Right cardiac atrium (tissue), 5 donors: ENCODE data around the gene AGAP2. TPM values are rescaled to one million over a fixed set of nuclear protein-coding genes. Genes with fewer than 3 reads are reported as not detected.
A peak's percentile ranks its signal among the peaks of the same experiment; 100 is the strongest.

Experiments used
- ATAC-seq, 2 donors: fragments of 200-7000 bp; cut with Tn5 transposase; one replicate each; pipeline versions ENCODE4 v1.8.0 to v1.9.1; 2020; ENCODE audit warnings: moderate library complexity in 2 of 2, mild to moderate bottlenecking in 1 of 2
- DNase-seq, 3 donors: peaks; one replicate each; pipeline ENCODE4 v3.0.0-alpha.2; 2020
- H3K27ac ChIP-seq: one replicate; pipeline ENCODE4 v1.5.1; 2013; ENCODE audit warnings: mild to moderate bottlenecking, low read length, control low read depth, moderate library complexity
- H3K27me3 ChIP-seq: one replicate; pipeline ENCODE4 v1.6.1; 2013; ENCODE audit not compliant: control insufficient read depth, insufficient read depth
- H3K4me1 ChIP-seq: one replicate; pipeline ENCODE4 v1.6.1; 2013; ENCODE audit warnings: low read length; ENCODE audit not compliant: control insufficient read depth, insufficient read depth
- H3K4me3 ChIP-seq: one replicate; pipeline ENCODE4 v1.5.1; 2013; ENCODE audit warnings: low read length, control low read depth
- H3K9me3 ChIP-seq: one replicate; pipeline ENCODE4 v1.6.1; 2013; ENCODE audit warnings: low read length; ENCODE audit not compliant: control insufficient read depth
- WGBS: extraction: QIAGEN DNeasy Blood & Tissue Kit; methylation state at CpG from one replicate; pipeline ENCODE4 v1.1.7; 2013; 5-methylcytosine and 5-hydroxymethylcytosine counted together
- intact Hi-C, 4 donors: fragments of 100-400 bp; cut with DNase I; formaldehyde crosslinking; loops; one replicate each; pipeline versions ENCODE4 v1.11.0 to v1.14.0; 2022 to 2023
- polyA plus RNA-seq: library from polyadenylated mRNA; stranded (reverse); fragments of 200-250 nt; gene quantifications from one replicate; pipeline ENCODE4 v1.2.3, GENCODE V29; 2013
- total RNA-seq, 4 donors: library from RNA; stranded (reverse); fragmentation: NEBNext Ultra II Directional; extraction: Animal tissue kit (Norgen Biotek cat#: 25700); gene quantifications; one replicate each; pipeline ENCODE4 v1.2.1, GENCODE V29; 2021
- donor health status: healthy with polysubstance abuse.
- donor health status: DM: no; HTN: yes; CAD: no.
- donor health status: DM: no; HTN: no; CAD: no.
- donor health status: DM: no; HTN: yes; CAD: no; lungs with severe emphysema.
- donor health status: DM: yes; HTN: yes; CAD: no.

AGAP2 gene
- total and polyA plus RNA-seq, 5 donors, result 0.53 to 1.7 (median 0.74) TPM

GRCh38 chr12:57741844-57742738 is 3.5 kb upstream of the AGAP2 start:
- Histone ChIP-seq H3K4me1 (peaks cover 6% of the 10 kb centered on the region), H3K4me3 (no peak overlapping the region), H3K27me3 (no peaks in the 10 kb centered on the region), H3K27ac (no peak overlapping the region), H3K9me3 (no peaks in the 10 kb centered on the region)
- 47% methylated on average over 14 of the region's 14 CpGs for WGBS
- ATAC-seq (no peak), DNase-seq (peak in 2 of 3 donors; percentile 65 to 70)
- intact Hi-C loops, result no loop called here

- H3K4me1 ChIP-seq, result peaks cover 7% of the 10 kb centered on the region
Observed at GRCh38 chr12:57741413-57741789, 2.9 kb upstream of the AGAP2 start.

GRCh38 chr12:57740656-57741412 is 2.3 kb upstream of the AGAP2 start:
- H3K4me1 ChIP-seq, result peaks cover 13% of the 10 kb centered on the region
- ATAC-seq (no peak), DNase-seq (no peak)
- intact Hi-C loops, result no loop called here
- WGBS, result 48% methylated on average over 5 of the region's 5 CpGs
- no peak overlapping the region for H3K4me3 ChIP-seq
- no peaks in the 10 kb centered on the region for H3K27me3 ChIP-seq
- no peak overlapping the region for H3K27ac ChIP-seq
- no peaks in the 10 kb centered on the region for H3K9me3 ChIP-seq

More at GRCh38 chr12:57741413-57741789, 2.9 kb upstream of the AGAP2 start:
- H3K27me3 ChIP-seq, result no peaks in the 10 kb centered on the region
- no peaks in the 10 kb centered on the region for H3K9me3 ChIP-seq
- intact Hi-C loops, result no loop called here
- 78% methylated on average over 1 of the region's 1 CpG for WGBS
- no peak overlapping the region for H3K27ac ChIP-seq
- H3K4me3 ChIP-seq, result no peak overlapping the region
- ATAC-seq, result no peak
- DNase-seq, result no peak

- ATAC-seq (no peak), DNase-seq (no peak)
- Histone ChIP-seq H3K9me3 (no peaks in the 10 kb centered on the region), H3K27me3 (no peaks in the 10 kb centered on the region), H3K4me3 (no peak overlapping the region), H3K27ac (no peak overlapping the region), H3K4me1 (peaks cover 13% of the 10 kb centered on the region)
- 42% methylated on average over 10 of the region's 10 CpGs for WGBS
- intact Hi-C loops, result no loop called here
Observed at GRCh38 chr12:57739914-57740538, 1.5 kb upstream of the AGAP2 start.

GRCh38 chr12:57739387-57739786 is 845 bp upstream of the AGAP2 start:
- no peak overlapping the region for H3K27ac ChIP-seq
- WGBS, result 24% methylated on average over 7 of the region's 7 CpGs
- DNase-seq, result no peak
- no peak for ATAC-seq
- peaks cover 13% of the 10 kb centered on the region for H3K4me1 ChIP-seq
- intact Hi-C loops, result no loop called here
- no peak overlapping the region for H3K4me3 ChIP-seq
- H3K27me3 ChIP-seq, result no peaks in the 10 kb centered on the region
- H3K9me3 ChIP-seq, result no peaks in the 10 kb centered on the region

GRCh38 chr12:57737467-57738460 is 778 bp downstream of the AGAP2 start:
- intact Hi-C loops, result no loop called here
- WGBS, result 14% methylated on average over 110 of the region's 110 CpGs
- Histone ChIP-seq H3K4me3 (peak overlapping the region; percentile 40), H3K9me3 (no peaks in the 10 kb centered on the region), H3K4me1 (peaks cover 11% of the 10 kb centered on the region), H3K27me3 (no peaks in the 10 kb centered on the region), H3K27ac (no peak overlapping the region)
- ATAC-seq (peak in 1 of 2 donors; percentile 7), DNase-seq (peak in 2 of 3 donors; percentile 60 to 71)

- intact Hi-C loops, result no loop called here
- DNase-seq (no peak), ATAC-seq (no peak)
- H3K27me3 ChIP-seq, result no peaks in the 10 kb centered on the region
- no peaks in the 10 kb centered on the region for H3K9me3 ChIP-seq
- peaks cover 11% of the 10 kb centered on the region for H3K4me1 ChIP-seq
- 15% methylated on average over 31 of the region's 31 CpGs for whole genome bisulfite sequencing
- H3K4me3 ChIP-seq, result peak overlapping the region; percentile 40
- H3K27ac ChIP-seq, result no peak overlapping the region
Observed at GRCh38 chr12:57736741-57737466, 1.6 kb downstream of the AGAP2 start.

GRCh38 chr12:57735952-57736740 is 2.4 kb downstream of the AGAP2 start:
- no peaks in the 10 kb centered on the region for H3K9me3 ChIP-seq
- ATAC-seq, result peak in 1 of 2 donors; percentile 21
- 16% methylated on average over 49 of the region's 49 CpGs for WGBS
- intact Hi-C loops, result no loop called here
- peak in 1 of 3 donors; percentile 71 for DNase-seq
- peak overlapping the region; percentile 13 for H3K4me3 ChIP-seq
- H3K27me3 ChIP-seq, result no peaks in the 10 kb centered on the region
- H3K27ac ChIP-seq, result no peak overlapping the region
- peaks cover 11% of the 10 kb centered on the region for H3K4me1 ChIP-seq

GRCh38 chr12:57735198-57735855 is 3.2 kb downstream of the AGAP2 start:
- intact Hi-C loops, result no loop called here
- WGBS, result 23% methylated on average over 8 of the region's 8 CpGs
- Histone ChIP-seq H3K9me3 (no peaks in the 10 kb centered on the region), H3K27me3 (no peaks in the 10 kb centered on the region), H3K4me1 (peaks cover 11% of the 10 kb centered on the region), H3K27ac (no peak overlapping the region), H3K4me3 (peak overlapping the region; percentile 13)
- ATAC-seq (no peak), DNase-seq (no peak)
